HepG2 (cell line): ENCODE data around the gene CUTC. TPM values are rescaled to one million over a fixed set of nuclear protein-coding genes. Genes with fewer than 3 reads are reported as not detected.
A peak's percentile ranks its signal among the peaks of the same experiment; 100 is the strongest.

Experiments used
- AGO2 ChIP-seq: fragments of 200-400 bp; formaldehyde crosslinking; optimal IDR thresholded peaks from 2 replicates; pipeline ENCODE3; 2017; ENCODE audit warnings: mild to moderate bottlenecking, low read depth, low read length, moderate library complexity
- ATRX ChIP-seq: sonication (generic); formaldehyde crosslinking; IDR thresholded peaks from 2 replicates; pipeline ENCODE4 v1.4.0; 2020; ENCODE audit warnings: missing genetic modification reagents, borderline replicate concordance
- DZIP1 ChIP-seq: sonication (generic); formaldehyde crosslinking; IDR thresholded peaks from 2 replicates; pipeline ENCODE4 v1.5.0; 2020; ENCODE audit warnings: mild to moderate bottlenecking, missing genetic modification reagents
- HNF4A ChIP-seq: sonication (generic); formaldehyde crosslinking; IDR thresholded peaks from 2 replicates; pipeline ENCODE4 v1.4.0; 2020; ENCODE audit warnings: missing genetic modification reagents
- HOMEZ ChIP-seq: IDR thresholded peaks from 2 replicates; pipeline ENCODE4 v1.6.1; 2016; ENCODE audit warnings: low read depth
- HOXA3 ChIP-seq: sonication (generic); formaldehyde crosslinking; IDR thresholded peaks from 2 replicates; pipeline ENCODE4 v1.5.0; 2020; ENCODE audit warnings: missing genetic modification reagents
- KAT2B ChIP-seq: fragments of 150-350 bp; IDR thresholded peaks from 2 replicates; pipeline ENCODE4 v1.6.1; 2014; ENCODE audit warnings: low read depth, low read length, borderline replicate concordance
- MATR3 ChIP-seq: sonication (generic); formaldehyde crosslinking; IDR thresholded peaks from 2 replicates; pipeline ENCODE4 v1.4.0; 2020; ENCODE audit warnings: missing genetic modification reagents
- MTA1 ChIP-seq: sonication (generic); formaldehyde crosslinking; IDR thresholded peaks from 2 replicates; pipeline ENCODE4 v1.4.0; 2020; ENCODE audit warnings: missing genetic modification reagents, mild to moderate bottlenecking, borderline replicate concordance
- MYC ChIP-seq: sonication (generic); formaldehyde crosslinking; IDR thresholded peaks from 2 replicates; pipeline ENCODE4 v1.9.0; 2021; ENCODE audit warnings: missing genetic modification reagents, borderline replicate concordance
- PAX8 ChIP-seq: sonication (generic); formaldehyde crosslinking; IDR thresholded peaks from 2 replicates; pipeline ENCODE4 v1.8.0; 2022; ENCODE audit warnings: mild to moderate bottlenecking, missing genetic modification reagents, borderline replicate concordance
- PTBP1 ChIP-seq: fragments of 200-400 bp; formaldehyde crosslinking; IDR thresholded peaks from 2 replicates; pipeline ENCODE4 v1.6.1; 2018; ENCODE audit warnings: low read length, low read depth; ENCODE audit not compliant: poor library complexity, severe bottlenecking
- SKI ChIP-seq: fragments of 450-650 bp; IDR thresholded peaks from one replicate; pipeline ENCODE4 v1.6.1; 2018; ENCODE audit warnings: mild to moderate bottlenecking; ENCODE audit not compliant: partially characterized antibody
- TBX3 ChIP-seq: fragments of 450-650 bp; IDR thresholded peaks from 2 replicates; pipeline ENCODE4 v1.6.1; 2017; ENCODE audit warnings: antibody characterized with exemption, mild to moderate bottlenecking, inconsistent platforms, borderline replicate concordance
- TCF7 ChIP-seq: sonication (generic); IDR thresholded peaks from 2 replicates; pipeline ENCODE4 v1.6.1; 2016; ENCODE audit warnings: antibody characterized with exemption, low read depth
- THAP11 ChIP-seq: IDR thresholded peaks from 2 replicates; pipeline ENCODE4 v1.6.1; 2016; ENCODE audit warnings: missing biosample characterization, missing genetic modification reagents
- ZBTB49 ChIP-seq: sonication (generic); formaldehyde crosslinking; IDR thresholded peaks from 2 replicates; pipeline ENCODE4 v1.4.0; 2020; ENCODE audit warnings: missing genetic modification reagents, borderline replicate concordance
- ZFYVE20 ChIP-seq: sonication (generic); formaldehyde crosslinking; IDR thresholded peaks from 2 replicates; pipeline ENCODE4 v1.8.0; 2023; ENCODE audit warnings: low read depth, mild to moderate bottlenecking, moderate library complexity, missing genetic modification reagents, borderline replicate concordance
- ZNF12 ChIP-seq: sonication (generic); formaldehyde crosslinking; IDR thresholded peaks from 2 replicates; pipeline ENCODE4 v1.5.0; 2020; ENCODE audit warnings: missing genetic modification reagents
- ZNF18 ChIP-seq: sonication (generic); formaldehyde crosslinking; IDR thresholded peaks from 2 replicates; pipeline ENCODE4 v1.8.0; 2022; ENCODE audit warnings: mild to moderate bottlenecking, missing genetic modification reagents; ENCODE audit not compliant: insufficient replicate concordance
- ZNF749 ChIP-seq: sonication (generic); formaldehyde crosslinking; IDR thresholded peaks from 2 replicates; pipeline ENCODE4 v1.8.0; 2022; ENCODE audit warnings: mild to moderate bottlenecking, missing genetic modification reagents, moderate library complexity, borderline replicate concordance
- polyA plus RNA-seq, 8 experiments: library from polyadenylated mRNA; depleted of rRNA in 3 of 8; stranded (reverse) in 7 of 8; unstranded in 1 of 8; fragments of >200 nt; fragmentation: Illumina TruSeq in 4 of 8; extraction: Trizol in 4 of 8; gene quantifications; 2 replicates each; pipeline versions ENCODE4 v1.2.1 to v1.2.3, GENCODE V29; 2011 to 2016; ENCODE audit warnings: low read depth in 4 of 8, missing spikeins in 1 of 8, mixed read lengths in 1 of 8; ENCODE audit not compliant: insufficient read depth in 1 of 8
- total RNA-seq, 5 experiments: library from RNA; depleted of rRNA; stranded (reverse); fragments of >200 nt; fragmentation: Illumina TruSeq; extraction: Trizol; gene quantifications; 2 replicates each; pipeline ENCODE4 v1.2.3, GENCODE V29; 2016; ENCODE audit warnings: low read depth in 1 of 5

Gene CUTC
- total and polyA plus RNA-seq, 2 of the 13 experiments (the other 11 are each of a cell fraction or from before 2014, with no cell fraction given), result 22.3 to 25.8 TPM

- TF ChIP-seq MTA1 (CRISPR knock-in tag) (no peak), DZIP1 (no peak), HNF4A (CRISPR knock-in tag) (peak; percentile 91), ZFYVE20 (CRISPR knock-in tag) (no peak), PAX8 (no peak), ATRX (no peak), ZNF12 (CRISPR knock-in tag) (no peak), MYC (CRISPR knock-in tag) (no peak), HOMEZ (CRISPR knock-in tag) (peak; percentile 83), TBX3 (no peak), KAT2B (no peak), SKI (peak; percentile 26), MATR3 (CRISPR knock-in tag) (no peak), ZBTB49 (no peak), THAP11 (CRISPR knock-in tag) (peak; percentile 66; the same call in 1 of the 2 replicates), ZNF18 (no peak), HOXA3 (CRISPR knock-in tag) (peak; percentile 59; the same call in 1 of the 2 replicates), ZNF749 (CRISPR knock-in tag) (no peak), TCF7 (peak; percentile 92), PTBP1 (no peak), AGO2 (no peak)
Observed at GRCh38 chr10:99782447-99783286, 50.6 kb downstream of the CUTC start, which contains the start of gene ABCC2 (continued).
